Tibial artery (tissue), 4 donors: Measurements from ENCODE around the gene SPINK4.

Experiments
- DNase-seq, 2 donors: peaks; one replicate each; pipeline ENCODE4 v3.0.0-alpha.2; 2019
- H3K27ac ChIP-seq, 2 donors: fragments of 200-600 bp; sonication (generic) in 1 of 2; 1 replicate in 1 of 2; 2 replicates in 1 of 2; pipeline ENCODE4 v1.5.1; 2018 to 2019; ENCODE audit warnings: mild to moderate bottlenecking in 1 of 2
- H3K27me3 ChIP-seq, 2 donors: fragments of 200-600 bp; sonication (generic) in 1 of 2; one replicate each; pipeline versions ENCODE4 v1.5.1 to v1.6.0; 2016 to 2019
- H3K36me3 ChIP-seq, 3 donors: fragments of 200-600 bp; sonication (generic) in 2 of 3; one replicate each; pipeline ENCODE4 v1.5.1; 2016 to 2019; ENCODE audit warnings: mild to moderate bottlenecking in 2 of 3
- H3K4me1 ChIP-seq, 4 donors: fragments of 200-600 bp; sonication (generic) in 2 of 4; 1 replicate in 3 of 4; 2 replicates in 1 of 4; pipeline ENCODE4 v1.5.1; 2016 to 2019
- H3K4me3 ChIP-seq, 2 donors: fragments of 200-600 bp; sonication (generic) in 1 of 2; 1 replicate in 1 of 2; 2 replicates in 1 of 2; pipeline ENCODE4 v1.5.1; 2018 to 2019; ENCODE audit warnings: mild to moderate bottlenecking in 2 of 2
- H3K9me3 ChIP-seq, 3 donors: fragments of 200-600 bp; sonication (generic) in 1 of 3; one replicate each; pipeline ENCODE4 v1.5.1; 2016 to 2019
- intact Hi-C: fragments of 100-400 bp; cut with DNase I; formaldehyde crosslinking; loops from one replicate; pipeline ENCODE4 v1.15.0; 2023; ENCODE audit warnings: low total_unique reads
- TF ChIP-seq, protein P1 (sequence below), 2 experiments: fragments of 200-600 bp in 1 of 2; fragments of 450-650 bp in 1 of 2; IDR thresholded peaks; one replicate each; pipeline ENCODE4 v1.5.1; 2017 to 2019; ENCODE audit warnings: antibody characterized with exemption in 2 of 2, mild to moderate bottlenecking in 1 of 2, moderate library complexity in 1 of 2

Gene SPINK4

DNA sequence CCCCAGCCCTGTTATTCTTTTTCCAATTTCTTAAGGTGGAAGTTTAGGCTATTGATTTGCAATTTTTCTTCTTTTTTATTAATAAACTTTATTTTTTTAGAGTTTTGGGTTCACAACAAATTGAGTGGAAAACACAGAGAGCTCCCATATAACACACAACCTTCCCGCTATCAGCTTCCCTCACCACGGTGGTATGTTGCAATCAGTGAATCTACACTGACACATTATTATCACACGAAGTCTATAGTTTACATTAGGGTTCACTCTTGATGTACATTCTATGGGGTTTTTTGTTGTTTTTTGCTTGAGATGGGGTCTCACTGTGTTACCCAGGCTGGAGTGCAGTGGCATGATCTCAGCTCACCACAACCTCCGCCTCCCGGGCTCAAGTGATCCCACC lies 45.5 kb downstream of the SPINK4 start:
- intact Hi-C loops = no loop called here
- no peak for DNase-seq

DNA sequence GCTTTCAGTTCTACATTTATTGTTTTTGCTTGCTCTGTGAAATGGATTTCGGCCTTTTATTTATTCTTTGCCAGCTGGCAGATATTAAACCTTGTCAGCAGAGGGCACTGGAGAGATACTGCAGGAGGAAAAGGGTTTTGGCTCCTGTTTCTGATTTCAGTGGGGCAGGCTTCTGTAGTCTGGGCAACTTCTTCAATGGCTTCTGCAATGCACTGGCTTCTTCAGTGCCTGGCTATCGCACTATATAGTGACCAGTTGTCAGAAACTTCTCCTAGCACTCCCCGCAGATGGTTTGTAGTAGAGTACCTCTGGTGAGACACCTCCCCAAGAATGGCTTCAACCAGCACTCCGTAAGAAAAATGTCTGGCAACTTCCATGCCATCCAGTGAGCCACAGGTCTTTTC lies 47.1 kb downstream of the SPINK4 start:
- intact Hi-C loops = no loop called here
- Histone ChIP-seq H3K9me3 (no peaks in the 10 kb centered on the region), H3K27me3 (no peaks in the 10 kb centered on the region), H3K4me3 (no peak overlapping the region), H3K27ac (peak overlapping the region in 1 of 2 donors; percentile 98), H3K36me3 (peaks cover 12 to 27% (median 22%) of the 10 kb centered on the region in 3 donors), H3K4me1 (peaks cover 0 to 28% (median 21%) of the 10 kb centered on the region in 4 donors)
- TF ChIP-seq, protein P1, sequence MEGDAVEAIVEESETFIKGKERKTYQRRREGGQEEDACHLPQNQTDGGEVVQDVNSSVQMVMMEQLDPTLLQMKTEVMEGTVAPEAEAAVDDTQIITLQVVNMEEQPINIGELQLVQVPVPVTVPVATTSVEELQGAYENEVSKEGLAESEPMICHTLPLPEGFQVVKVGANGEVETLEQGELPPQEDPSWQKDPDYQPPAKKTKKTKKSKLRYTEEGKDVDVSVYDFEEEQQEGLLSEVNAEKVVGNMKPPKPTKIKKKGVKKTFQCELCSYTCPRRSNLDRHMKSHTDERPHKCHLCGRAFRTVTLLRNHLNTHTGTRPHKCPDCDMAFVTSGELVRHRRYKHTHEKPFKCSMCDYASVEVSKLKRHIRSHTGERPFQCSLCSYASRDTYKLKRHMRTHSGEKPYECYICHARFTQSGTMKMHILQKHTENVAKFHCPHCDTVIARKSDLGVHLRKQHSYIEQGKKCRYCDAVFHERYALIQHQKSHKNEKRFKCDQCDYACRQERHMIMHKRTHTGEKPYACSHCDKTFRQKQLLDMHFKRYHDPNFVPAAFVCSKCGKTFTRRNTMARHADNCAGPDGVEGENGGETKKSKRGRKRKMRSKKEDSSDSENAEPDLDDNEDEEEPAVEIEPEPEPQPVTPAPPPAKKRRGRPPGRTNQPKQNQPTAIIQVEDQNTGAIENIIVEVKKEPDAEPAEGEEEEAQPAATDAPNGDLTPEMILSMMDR (IDR thresholded peaks at IDR 0.05) = peak; percentile 58 to 59
- DNase-seq = peak in 1 of 2 donors; percentile 28

More for the DNA sequence above, 45.5 kb downstream of the SPINK4 start:
- Histone ChIP-seq H3K4me3 (no peak overlapping the region), H3K27ac (no peak overlapping the region), H3K4me1 (peaks cover 0 to 18% (median 9%) of the 10 kb centered on the region in 4 donors), H3K9me3 (no peaks in the 10 kb centered on the region), H3K27me3 (no peaks in the 10 kb centered on the region), H3K36me3 (peaks cover 26 to 42% (median 32%) of the 10 kb centered on the region in 3 donors)
- TF ChIP-seq, protein P1 (IDR thresholded peaks at IDR 0.05) = no peak

DNA sequence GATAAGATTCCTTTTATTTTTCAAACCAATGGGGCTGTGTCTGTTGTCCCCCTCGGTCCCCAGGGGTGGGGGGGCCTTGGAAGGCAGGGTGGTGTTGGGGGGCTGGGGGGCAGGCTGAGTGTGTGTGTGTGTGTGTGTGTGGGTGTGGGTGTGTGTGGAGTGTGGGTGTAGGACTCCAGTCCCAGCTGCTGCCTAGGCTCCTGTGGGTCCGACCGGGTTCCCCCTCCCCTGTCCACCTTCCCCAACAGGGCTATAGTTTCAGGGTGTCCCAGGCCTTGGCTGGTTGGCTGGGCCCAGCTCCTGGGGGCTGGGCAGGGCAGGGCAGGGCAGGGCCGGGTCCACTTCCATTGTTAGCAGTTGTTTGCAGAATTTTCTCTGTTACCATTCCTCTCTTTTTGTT lies 48.3 kb downstream of the SPINK4 start:
- no peak overlapping the region for H3K4me3 ChIP-seq
- peaks cover 0 to 40% (median 26%) of the 10 kb centered on the region in 4 donors for H3K4me1 ChIP-seq
- DNase-seq = no peak
- H3K27me3 ChIP-seq = no peaks in the 10 kb centered on the region
- peaks cover 5 to 15% (median 12%) of the 10 kb centered on the region in 3 donors for H3K36me3 ChIP-seq
- intact Hi-C loops = no loop called here
- no peaks in the 10 kb centered on the region for H3K9me3 ChIP-seq
- TF ChIP-seq, protein P1 (IDR thresholded peaks at IDR 0.05) = no peak
- H3K27ac ChIP-seq = peak overlapping the region; percentile 98

DNA sequence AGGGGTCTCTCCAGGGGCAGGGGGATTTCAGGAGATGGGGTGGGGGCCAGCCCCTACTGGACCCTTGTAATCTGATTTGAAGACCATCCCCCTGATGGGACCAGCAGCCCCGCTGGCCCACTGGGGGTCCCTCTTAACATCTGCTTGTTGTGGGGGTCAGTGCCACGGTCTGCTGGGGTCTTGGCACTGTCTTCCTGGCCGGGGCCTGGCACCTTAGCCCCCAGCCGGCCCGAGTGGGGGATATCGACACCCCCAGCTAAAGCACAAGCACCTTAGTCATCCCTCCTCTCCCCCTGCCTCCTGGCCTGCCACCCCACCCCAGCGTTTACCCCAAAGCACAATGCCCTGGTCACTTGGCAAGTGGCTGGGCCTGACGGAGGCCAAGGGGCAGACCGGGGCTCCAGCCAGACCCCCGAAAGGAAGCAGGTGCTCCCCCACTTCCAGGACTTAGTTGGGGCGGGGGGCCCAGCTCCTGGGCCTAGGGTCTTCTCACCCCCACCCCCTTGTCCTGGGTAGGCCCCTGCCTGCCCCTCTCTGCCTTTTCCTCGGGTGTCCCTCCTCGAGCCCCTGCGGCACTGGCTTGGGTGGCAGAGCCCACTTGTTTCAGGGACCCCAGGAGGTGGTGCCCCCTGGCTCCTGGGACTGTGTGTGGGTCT lies 49.0 kb downstream of the SPINK4 start:
- Histone ChIP-seq H3K27me3 (no peaks in the 10 kb centered on the region), H3K4me1 (peaks cover 0 to 47% (median 28%) of the 10 kb centered on the region in 4 donors), H3K27ac (peak overlapping the region; percentile 98), H3K4me3 (peak overlapping the region; percentile 74 to 95), H3K9me3 (no peaks in the 10 kb centered on the region), H3K36me3 (peaks cover 3 to 12% (median 8%) of the 10 kb centered on the region in 3 donors)
- DNase-seq = peak in 1 of 2 donors; percentile 66
- TF ChIP-seq, protein P1 (IDR thresholded peaks at IDR 0.05) = no peak
- intact Hi-C loops = no loop called here

DNA sequence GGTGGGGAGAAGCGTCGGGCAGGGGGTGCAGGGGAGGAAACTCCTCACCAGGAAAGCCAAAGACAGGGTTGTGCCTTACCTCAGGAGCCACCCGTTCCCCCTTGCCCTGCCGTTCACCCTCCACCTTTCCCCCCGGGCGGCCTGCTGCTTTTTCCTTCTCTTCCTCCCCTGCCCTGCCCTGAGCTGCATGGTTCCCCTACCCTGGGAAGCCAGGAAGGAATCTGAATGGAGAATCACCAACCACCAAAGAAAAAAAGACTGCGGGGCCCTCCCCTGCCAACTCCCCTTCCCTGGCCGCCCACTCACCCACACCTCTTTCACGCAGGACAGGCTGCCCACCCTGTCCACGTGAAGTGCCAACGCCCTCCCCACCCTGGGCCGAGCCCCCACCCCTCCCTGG lies 49.5 kb downstream of the SPINK4 start:
- H3K36me3 ChIP-seq = peaks cover 6 to 16% (median 11%) of the 10 kb centered on the region in 3 donors
- peak overlapping the region; percentile 74 to 95 for H3K4me3 ChIP-seq
- peak overlapping the region; percentile 98 for H3K27ac ChIP-seq
- intact Hi-C loops = no loop called here
- H3K4me1 ChIP-seq = peaks cover 0 to 51% (median 29%) of the 10 kb centered on the region in 4 donors
- TF ChIP-seq, protein P1 (IDR thresholded peaks at IDR 0.05) = no peak
- no peaks in the 10 kb centered on the region for H3K9me3 ChIP-seq
- no peaks in the 10 kb centered on the region for H3K27me3 ChIP-seq
- peak in 1 of 2 donors; percentile 69 for DNase-seq
